ENCODE results near the gene IFI35. TPM values are rescaled to one million over a fixed set of nuclear protein-coding genes. Genes with fewer than 3 reads are reported as not detected.
"Not testable (repeated sequence)": the region's sequence is repeated elsewhere in the genome, so short reads cannot be mapped to it uniquely, and the experiment has no call there.

The IFI35 gene
- polyA plus RNA-seq, 12 donors = 3.0 to 15.5 (median 4.6) TPM; not detected in 1

GRCh38 chr17:42993913-42994312, 12.7 kb upstream of the IFI35 start:
- not testable (repeated sequence) for DNase-seq

- no peak for DNase-seq
Measured at GRCh38 chr17:42997390-42997983, 9.1 kb upstream of the IFI35 start.

DNA sequence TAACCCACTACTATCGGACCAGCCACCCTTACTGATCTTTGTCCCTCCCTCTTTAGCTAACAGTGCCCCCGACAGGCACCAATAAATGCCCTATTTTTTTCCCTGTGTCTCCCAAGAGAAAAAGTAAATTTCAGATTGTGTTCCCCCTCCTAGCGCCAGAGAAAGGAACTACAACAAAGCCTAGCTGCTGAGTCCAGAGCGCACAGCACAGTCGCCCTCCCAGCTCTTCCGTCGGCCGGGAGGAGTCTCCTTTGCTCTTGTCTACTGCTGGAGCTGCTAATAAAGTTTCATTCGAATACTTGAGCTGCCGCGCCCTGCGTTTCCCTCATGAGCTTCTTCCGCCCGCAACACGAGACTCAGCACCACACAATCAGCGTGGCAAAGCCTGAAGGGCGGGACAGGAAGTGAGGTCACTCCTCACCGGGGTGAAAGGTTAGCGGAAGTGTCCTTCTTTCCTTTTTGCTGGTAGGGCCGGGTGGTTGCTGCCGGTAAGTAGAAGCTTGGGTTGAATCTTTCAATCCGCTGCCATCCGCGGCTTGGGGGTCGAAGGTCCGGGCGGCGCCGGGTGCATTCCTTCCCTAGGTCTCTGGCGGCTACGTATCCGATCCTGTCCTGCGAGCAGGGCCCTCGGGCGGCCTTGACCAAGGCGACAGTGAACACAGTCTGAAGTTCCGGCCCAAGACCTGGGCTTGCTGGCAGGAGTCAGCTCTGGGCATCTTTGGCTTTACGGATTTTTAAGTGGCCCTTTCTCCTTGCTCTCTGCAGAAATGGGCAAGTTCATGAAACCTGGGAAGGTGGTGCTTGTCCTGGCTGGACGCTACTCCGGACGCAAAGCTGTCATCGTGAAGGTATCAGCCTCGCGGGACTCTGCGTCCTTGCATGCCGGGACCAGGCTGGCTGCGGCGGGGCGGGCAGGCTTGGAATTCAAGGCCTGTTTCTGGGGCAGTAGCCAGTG, 8.3 kb upstream of the IFI35 start, which contains the start of gene RPL27:
Gene RPL27, plus strand, starts transcription at position 436 of the 955 bp plus-strand sequence. Its CDS starts 332 bp downstream, at position 768.
- DNase-seq = peak; percentile 100

DNA sequence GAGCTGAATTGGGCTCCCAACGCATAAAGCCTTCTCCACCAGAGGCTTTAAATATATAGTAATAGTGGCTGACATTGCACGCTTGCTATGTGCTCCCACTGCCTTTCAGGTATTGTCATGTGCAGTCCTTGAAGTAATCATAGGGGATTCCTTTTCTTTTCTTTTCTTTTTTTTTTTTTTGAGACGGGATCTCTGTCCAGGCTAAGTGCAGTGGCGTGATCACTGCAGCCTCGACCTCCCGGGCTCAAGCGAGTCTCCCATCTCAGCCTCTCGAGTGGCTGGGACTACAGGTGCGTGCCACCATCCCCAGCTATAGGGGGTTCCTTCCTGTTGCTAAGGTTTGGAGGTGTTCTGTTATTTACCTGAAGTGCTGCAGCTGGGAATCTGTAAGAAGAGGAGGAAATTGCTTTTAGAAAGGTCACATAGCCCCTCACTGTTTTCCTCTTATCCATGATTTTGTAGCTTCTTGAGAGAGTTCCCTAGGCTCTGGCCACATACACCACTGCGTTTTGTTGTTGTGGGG, 7.5 kb upstream of the IFI35 start:
- no peak for DNase-seq

GRCh38 chr17:43000894-43001293, 5.7 kb upstream of the IFI35 start:
- not testable (repeated sequence) for DNase-seq

DNA sequence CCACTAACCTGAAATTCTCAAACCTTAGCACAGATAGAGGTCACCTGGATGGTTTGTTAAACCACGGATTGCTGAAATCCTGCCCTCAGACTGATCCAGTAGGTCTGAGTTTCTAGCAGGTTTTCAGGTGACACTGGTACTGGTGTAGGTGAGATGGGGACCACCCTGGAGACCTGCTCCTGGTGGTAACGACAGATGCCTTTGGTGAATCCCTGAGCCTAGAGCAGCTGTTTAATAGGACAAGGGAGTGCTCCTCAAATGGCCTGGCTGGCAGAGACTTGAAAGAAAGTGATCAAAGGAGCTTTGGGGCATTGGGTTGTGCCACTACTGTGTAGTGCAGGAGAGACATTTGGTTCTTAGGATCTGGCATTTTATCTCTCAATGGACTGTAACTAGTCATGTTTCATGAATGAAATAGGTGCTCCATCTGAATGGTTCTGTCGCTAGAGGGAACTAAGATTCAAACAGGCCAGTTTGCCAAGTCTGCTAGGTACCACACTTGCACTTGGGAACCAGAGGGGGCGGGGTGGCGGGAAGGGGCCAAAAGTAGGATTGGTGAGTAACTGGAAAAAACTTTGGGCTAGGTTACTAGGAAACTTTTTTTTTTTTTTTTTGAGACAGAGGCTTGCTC, 2.9 kb upstream of the IFI35 start:
- DNase-seq = no peak

GRCh38 chr17:43010667-43011308, 4.2 kb downstream of the IFI35 start:
- DNase-seq = no peak

- DNase-seq = no peak
Measured at GRCh38 chr17:43011728-43012472, 5.3 kb downstream of the IFI35 start.

- no peak for DNase-seq
Measured at GRCh38 chr17:43013296-43013695, 6.7 kb downstream of the IFI35 start.

- DNase-seq = no peak
Measured at GRCh38 chr17:43014020-43014648, 7.5 kb downstream of the IFI35 start.

GRCh38 chr17:43014649-43015542, 8.3 kb downstream of the IFI35 start:
- DNase-seq = no peak

GRCh38 chr17:43015579-43015978, 9.0 kb downstream of the IFI35 start:
- DNase-seq = no peak

DNA sequence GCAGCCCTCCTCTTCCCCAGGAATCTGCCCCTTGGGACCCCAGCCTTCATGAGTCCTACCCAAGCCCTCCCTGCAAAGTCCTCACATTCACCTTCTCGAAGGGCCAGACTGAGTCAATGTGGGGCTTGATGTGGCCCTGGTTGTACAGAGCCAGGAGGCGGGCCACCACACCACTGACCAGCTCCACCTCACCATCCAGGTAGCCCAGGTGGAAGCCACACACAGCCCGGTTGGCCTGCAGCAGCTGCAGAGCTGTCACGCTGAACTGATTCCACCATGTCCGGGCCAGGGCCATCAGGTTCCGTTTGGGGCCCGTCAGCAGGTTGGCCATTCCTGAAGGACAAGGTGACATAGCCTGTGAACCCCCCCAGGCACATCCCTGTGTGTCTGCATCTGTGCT, 9.6 kb downstream of the IFI35 start:
- DNase-seq = no peak

DNA sequence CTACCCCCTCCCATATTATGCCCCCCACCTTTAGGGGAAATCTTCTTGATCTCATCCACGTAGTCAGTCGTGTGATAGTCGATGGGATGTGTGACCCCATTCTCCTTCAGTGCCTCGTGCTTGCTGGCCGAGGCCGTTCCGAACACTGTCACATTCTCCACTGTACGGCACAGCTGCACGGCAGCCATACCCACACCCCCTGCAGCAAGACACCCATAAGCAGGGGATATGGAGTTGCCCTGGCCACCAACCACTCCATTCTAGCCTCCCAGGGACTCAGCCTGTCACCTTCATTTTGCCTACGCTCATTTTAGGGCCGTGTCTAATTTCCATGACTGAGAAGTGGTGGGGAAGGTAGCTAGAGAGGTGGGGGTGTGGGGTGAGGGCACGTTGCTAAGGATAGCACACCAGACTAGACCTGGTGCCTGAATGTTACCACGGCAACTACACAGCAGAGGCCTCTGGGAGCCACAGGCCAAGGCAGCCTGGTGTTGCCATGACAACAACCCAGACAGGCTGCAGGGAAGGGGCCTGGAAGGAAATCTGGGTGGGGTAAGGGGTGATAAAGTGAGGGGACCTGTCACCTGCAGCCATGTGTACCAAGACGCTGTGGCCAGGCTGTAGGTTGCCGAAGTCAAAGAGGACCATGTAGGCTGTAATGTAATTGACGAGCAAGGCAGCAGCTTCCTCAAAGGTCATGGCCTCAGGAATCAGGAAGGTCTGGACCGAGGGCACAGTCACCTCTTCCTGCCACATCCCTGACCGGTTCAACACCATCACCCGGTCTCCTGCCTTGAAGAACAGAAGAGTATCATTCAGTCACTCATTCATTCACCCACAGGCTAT, 11.6 kb downstream of the IFI35 start:
- no peak for DNase-seq

DNA sequence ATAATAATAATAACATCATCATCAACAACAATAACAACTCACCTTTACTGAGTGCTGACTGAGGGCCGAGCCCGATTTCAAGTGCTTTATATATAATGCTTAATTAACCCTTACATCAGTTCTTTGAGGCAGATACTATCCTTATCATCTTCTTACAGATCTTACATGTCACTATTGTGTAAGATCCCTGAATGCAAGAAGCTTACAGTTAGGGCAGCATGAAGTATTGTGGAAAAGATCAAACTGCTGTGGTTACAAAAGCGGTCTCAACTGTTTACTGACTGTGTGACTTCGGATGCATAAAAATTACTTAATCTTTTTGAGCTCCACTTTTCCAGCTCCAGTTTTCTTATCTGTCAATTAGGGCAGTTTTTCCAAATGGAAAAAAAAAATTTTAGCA, 12.3 kb downstream of the IFI35 start:
- DNase-seq = no peak

- no peak for DNase-seq
Measured at GRCh38 chr17:43019418-43019817, 12.8 kb downstream of the IFI35 start.

DNA sequence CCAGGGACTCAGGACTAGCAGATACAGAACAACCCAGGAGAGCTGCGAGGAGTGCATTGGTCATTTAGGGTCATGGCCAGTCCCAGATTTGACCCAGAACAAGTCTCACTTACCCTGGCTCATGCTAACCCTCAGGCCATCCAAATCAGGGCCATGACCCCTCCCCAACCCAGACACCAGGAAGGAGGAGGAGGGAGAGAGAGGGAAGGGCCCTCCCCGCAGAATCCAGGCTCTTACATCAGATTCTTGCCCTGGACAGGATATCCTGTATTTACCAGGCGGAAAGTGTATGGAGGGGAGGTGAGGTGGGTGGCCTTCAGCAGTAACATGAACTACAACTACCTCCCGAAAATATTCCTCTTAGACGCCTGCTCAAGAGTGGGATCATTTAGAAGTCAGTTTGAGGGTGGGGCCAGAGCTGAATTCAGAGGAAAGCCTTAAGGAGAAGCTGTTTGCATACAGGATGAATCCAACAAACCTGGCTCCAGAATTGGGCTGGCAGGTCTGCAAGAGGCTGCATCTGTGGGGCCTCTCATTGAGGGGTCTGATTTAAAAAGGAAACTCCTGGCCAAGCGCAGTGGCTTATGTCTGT, 13.5 kb downstream of the IFI35 start:
- DNase-seq = no peak

Measured in muscle of arm (tissue), 12 donors.